Activated CD4-positive, alpha-beta T cell treated with anti-CD3 and anti-CD28 coated beads, Interleukin-2, Interleukin-6, amounts not matched to agents 100 ng/mL and 50 ng/mL, durations not matched to agents 16 hours and 8 hours (primary cell): ENCODE data around the gene TK1.
A peak's percentile ranks its signal among the peaks of the same experiment; 100 is the strongest.
"Not testable (repeated sequence)": the region's sequence is repeated elsewhere in the genome, so short reads cannot be mapped to it uniquely, and the experiment has no call there.

Experiments
- DNase-seq: peaks from one replicate; pipeline ENCODE4 v3.0.0-alpha.2; 2020

TK1 gene, protein sequence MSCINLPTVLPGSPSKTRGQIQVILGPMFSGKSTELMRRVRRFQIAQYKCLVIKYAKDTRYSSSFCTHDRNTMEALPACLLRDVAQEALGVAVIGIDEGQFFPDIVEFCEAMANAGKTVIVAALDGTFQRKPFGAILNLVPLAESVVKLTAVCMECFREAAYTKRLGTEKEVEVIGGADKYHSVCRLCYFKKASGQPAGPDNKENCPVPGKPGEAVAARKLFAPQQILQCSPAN

GRCh38 chr17:78186692-78187595, at the start of gene TK1, which contains the start of gene AFMID:
Gene TK1, minus strand, starts transcription at chr17:78187052. Its CDS starts 58 bp downstream, at chr17:78186994.
Gene AFMID, plus strand, starts transcription at chr17:78187362. Its CDS starts 9 bp downstream, at chr17:78187371.
- DNase-seq = peak; percentile 98

GRCh38 chr17:78235885-78236284, 49.0 kb upstream of the TK1 start:
- DNase-seq = no peak

GRCh38 chr17:78235022-78235421, 48.2 kb upstream of the TK1 start:
- not testable (repeated sequence) for DNase-seq

- DNase-seq = no peak
Measured at GRCh38 chr17:78234261-78234865, 47.5 kb upstream of the TK1 start.

DNA sequence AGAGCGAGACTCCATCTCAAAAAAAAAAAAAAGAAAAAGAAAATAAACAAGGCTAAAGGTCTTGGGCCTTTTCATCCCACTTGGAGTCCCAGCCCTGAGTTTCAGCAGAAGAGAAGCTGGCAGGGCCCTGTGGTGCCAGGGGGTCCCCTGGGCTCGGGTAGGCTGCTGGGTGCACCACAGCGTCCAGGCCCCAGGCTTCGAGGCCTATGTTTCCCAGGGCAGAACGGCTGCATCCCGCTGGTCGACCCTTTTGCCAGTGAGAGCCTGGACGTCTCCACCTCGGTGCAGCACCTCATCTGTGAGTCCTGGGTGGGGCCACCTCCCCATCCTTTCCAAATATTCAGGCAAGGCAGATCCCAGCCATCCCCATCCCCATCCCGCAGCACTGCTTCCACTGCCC, 46.8 kb upstream of the TK1 start:
- no peak for DNase-seq

GRCh38 chr17:78232859-78233173, 46.0 kb upstream of the TK1 start:
- DNase-seq = no peak

DNA sequence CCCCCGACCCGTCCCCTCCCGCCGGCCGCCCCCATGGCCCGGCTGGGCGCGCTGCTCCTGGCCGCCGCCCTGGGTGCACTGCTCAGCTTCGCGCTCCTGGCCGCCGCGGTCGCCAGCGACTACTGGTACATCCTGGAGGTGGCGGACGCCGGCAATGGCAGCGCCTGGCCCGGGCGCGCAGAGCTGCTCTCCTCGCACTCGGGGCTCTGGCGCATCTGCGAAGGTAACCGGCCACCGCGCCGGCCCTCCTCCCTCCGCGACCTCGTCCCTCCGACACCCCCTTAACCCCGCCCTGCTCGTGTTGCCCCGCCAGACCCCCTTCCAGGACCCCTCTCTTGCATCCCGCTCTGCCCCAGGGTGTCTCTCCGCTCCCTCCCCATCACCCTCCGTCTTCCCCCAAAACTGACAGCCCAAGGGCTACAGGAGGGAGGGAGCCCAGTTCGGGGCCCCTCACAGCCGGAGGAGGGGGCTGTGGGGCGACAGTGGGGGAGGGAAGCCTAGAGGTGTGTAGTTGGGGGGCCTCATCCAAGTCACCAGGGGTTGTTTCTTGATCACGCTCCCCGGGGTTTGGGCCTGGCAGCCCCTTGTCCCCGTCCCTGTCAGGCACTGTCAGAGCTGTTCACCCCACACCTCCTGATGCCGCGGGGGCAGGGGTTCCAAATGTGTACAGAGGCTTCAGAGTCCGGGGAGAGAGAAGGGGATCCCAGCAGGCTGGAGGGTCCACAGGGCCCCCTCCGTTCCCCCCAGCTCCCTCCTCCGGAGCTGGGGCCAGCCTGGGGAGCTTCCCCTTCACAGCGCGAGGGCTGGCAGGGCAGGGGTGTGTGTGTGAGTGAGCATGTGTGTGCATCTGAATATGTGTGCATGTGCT, 45.4 kb upstream of the TK1 start:
- no peak for DNase-seq

- no peak for DNase-seq
Measured at GRCh38 chr17:78230996-78231935, 44.4 kb upstream of the TK1 start, which contains the start of gene TMEM235. Gene TMEM235, plus strand, starts transcription at chr17:78231631. Its CDS starts 393 bp downstream, at chr17:78232024.

DNA sequence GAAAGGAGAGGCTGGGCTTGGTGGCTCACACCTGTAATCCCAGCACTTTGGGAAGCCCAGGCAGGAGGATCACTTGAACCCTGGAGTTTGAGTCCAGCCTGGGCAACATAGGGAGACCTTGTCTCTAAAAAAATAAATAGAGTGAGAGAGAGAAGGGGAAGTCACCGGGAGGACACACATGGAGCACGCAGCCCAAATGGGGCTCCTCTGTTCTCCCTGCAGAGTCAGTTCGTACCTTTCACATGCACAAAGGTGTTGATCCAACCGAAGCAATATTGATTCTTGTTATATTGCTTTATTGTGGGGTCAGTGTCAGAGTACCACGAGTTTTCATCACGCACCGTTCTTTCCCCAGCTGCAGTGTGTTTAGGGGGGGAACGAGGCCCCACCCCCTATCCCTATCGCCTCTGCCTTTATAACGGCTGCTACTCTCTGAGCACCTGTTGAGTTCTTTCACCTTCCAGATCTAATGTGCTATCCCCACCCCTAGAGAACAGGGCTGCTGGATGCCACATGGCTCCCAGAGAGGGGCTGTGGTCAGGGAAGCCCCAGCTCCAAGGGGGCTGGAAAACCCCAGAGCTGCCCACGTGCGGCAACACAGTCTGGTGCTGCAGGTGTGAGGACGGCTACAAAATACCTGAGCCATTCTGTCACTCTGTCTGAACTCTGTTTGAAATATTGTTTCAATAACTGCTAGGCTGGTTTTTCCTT, 43.6 kb upstream of the TK1 start:
- DNase-seq = no peak

- DNase-seq = no peak
Measured at GRCh38 chr17:78228176-78228575, 41.3 kb upstream of the TK1 start.

DNA sequence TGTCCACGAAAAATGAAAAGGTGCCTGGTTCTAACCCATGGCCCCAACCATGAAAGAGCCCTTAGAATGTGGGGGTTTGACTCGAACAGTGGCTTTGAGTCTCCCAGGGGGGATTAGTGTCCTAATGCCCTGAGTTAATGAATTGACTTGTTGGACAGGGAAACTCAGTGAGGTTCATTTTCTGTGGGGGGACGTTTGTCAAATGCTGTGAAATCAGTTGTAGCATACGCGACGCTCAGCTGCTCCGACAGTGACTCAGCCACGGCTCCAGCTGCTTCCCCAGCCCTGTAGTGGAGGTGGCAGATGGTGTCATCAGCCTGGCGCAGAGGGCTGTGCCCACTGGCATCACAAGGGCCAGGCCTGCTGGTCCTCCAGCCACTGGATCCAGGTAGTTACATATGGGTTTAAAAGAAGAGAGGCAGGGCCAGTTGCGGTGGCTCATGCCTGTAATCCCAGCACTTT, 40.6 kb upstream of the TK1 start:
- DNase-seq = no peak

DNA sequence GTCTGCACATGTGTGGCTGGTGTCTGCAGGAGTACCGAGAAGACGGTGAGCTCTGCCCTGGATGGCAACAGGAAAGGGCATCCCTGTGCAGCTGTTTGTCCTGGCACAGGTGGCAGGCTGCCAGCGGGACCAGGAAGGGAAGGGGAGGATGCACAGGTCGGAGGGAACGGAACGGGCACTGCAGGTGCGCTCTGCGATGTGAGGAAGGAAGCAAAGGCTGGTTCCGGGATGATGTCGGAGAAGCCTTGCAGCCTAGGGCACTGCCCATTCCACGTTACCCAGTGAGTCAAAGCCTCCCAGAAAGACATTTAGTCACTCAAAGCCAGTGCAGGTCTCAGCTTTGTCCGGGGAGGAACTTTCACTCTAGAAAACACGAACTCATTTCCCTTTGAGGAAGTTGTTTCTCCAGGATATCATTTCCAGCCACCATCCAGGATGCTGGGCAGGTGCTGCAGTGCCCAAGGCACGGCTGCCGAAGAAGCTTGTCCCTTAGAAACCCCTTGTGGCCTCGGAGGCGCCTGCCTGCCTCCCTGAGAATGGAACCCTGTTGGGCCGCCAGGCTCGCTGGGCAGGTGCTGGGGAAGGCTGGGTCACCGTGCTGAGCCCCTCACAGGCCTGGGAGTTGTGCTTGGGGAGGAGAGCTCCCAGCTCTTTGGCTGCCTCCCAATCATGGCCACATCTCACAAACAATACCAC, 40.1 kb upstream of the TK1 start:
- DNase-seq = no peak

DNA sequence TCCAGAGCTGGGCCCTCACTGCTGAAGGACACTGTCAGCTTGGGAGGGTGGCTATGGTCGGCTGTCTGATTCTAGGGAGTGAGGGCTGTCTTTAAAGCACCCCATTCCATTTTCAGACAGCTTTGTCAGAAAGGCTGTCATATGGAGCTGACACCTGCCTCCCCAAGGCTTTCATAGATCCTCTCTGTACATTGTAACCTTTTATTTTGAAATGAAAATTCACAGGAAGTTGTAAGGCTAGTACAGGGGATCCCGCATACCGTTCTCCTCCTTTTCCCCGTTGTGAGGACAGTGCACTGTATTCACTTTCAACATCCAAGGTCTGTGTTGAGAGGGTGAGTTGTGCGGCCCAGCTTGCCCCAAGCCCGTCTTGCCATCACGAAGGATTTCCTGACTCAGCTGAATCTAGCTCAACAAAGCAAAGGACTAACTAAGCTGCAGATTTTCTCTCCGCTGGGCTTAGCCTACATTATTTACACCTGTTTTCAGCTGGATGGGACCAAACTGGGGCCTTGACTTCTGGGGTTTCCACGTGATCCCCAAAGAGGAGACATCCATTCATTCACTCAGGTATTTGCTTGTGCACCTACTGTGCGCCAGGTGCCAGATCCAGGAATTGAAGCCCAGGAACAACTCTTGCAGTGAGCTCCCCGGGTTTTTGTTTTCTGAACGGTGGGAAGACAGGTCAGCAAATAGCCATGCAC, 39.4 kb upstream of the TK1 start:
- DNase-seq = no peak

DNA sequence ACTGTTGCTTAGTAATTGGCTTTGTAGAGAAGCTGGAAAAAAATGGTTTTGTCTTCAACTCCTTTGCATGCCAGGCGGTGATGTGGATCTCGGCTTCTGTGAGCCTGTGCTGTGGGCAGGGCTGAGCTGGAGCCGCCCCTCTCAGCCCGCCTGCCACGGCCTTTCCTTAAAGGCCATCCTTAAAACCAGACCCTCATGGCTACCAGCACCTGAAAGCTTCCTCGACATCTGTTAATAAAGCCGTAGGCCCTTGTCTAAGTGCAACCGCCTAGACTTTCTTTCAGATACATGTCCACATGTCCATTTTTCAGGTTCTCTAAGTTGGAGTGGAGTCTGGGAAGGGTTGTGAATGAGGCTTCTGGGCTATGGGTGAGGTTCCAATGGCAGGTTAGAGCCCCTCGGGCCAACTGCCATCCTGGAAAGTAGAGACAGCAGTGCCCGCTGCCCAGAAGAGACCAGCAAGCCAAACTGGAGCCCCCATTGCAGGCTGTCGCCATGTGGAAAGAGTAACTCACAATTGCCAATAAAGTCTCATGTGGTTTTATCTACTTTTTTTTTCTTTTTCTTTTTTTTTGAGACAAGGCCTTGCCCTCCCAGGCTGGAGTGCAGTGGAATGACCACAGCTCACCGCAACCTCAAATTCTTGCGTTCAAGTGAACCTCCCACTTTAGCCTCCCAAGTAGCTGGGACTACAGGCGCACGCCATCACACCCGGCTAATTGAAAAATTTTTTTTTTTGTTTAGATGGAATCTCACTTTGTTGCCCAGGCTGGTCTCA, 38.4 kb upstream of the TK1 start:
- DNase-seq = no peak

- no peak for DNase-seq
Measured at GRCh38 chr17:78224231-78225087, 37.6 kb upstream of the TK1 start.

GRCh38 chr17:78223765-78224164, 36.9 kb upstream of the TK1 start:
- DNase-seq = no peak

- DNase-seq = no peak
Measured at GRCh38 chr17:78223061-78223460, 36.2 kb upstream of the TK1 start.
